ENCODE results near the gene ST3GAL4.

- TF ChIP-seq POLR2AphosphoS5 (IDR thresholded peaks at IDR 0.05) = no peak
- TF ChIP-seq CTCF (IDR thresholded peaks at IDR 0.05) = no peak
- TF ChIP-seq POLR2A (IDR thresholded peaks at IDR 0.05; ENCODE audit: low read depth) = no peak
- TF ChIP-seq EP300 (IDR thresholded peaks at IDR 0.05) = no peak
Measured at GRCh38 chr11:126417091-126417862, 61.8 kb downstream of the ST3GAL4 start.
